Loucy (cell line): ENCODE data around the gene BIRC2.

ENCODE experiments used
- EZH2phosphoT487 ChIP-seq: fragments of 200-600 bp; IDR thresholded peaks from 2 replicates; pipeline ENCODE4 v1.6.1; 2018; ENCODE audit warnings: antibody characterized with exemption, mild to moderate bottlenecking, moderate library complexity, borderline replicate concordance
- TF ChIP-seq, protein P1 (sequence below): fragments of 200-600 bp; sonication (generic); conservative IDR thresholded peaks from 2 replicates; pipeline ENCODE4 v1.5.1; 2014; ENCODE audit warnings: mild to moderate bottlenecking, antibody characterized with exemption, low read length

GRCh38 chr11:102393272-102393730 lies 46.3 kb downstream of the BIRC2 start:
- TF ChIP-seq, protein P1, sequence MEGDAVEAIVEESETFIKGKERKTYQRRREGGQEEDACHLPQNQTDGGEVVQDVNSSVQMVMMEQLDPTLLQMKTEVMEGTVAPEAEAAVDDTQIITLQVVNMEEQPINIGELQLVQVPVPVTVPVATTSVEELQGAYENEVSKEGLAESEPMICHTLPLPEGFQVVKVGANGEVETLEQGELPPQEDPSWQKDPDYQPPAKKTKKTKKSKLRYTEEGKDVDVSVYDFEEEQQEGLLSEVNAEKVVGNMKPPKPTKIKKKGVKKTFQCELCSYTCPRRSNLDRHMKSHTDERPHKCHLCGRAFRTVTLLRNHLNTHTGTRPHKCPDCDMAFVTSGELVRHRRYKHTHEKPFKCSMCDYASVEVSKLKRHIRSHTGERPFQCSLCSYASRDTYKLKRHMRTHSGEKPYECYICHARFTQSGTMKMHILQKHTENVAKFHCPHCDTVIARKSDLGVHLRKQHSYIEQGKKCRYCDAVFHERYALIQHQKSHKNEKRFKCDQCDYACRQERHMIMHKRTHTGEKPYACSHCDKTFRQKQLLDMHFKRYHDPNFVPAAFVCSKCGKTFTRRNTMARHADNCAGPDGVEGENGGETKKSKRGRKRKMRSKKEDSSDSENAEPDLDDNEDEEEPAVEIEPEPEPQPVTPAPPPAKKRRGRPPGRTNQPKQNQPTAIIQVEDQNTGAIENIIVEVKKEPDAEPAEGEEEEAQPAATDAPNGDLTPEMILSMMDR, result no peak
- TF ChIP-seq EZH2phosphoT487, result no peak
